Activated CD8-positive, alpha-beta T cell treated with anti-CD3 and anti-CD28 coated beads for 36 hours (primary cell): ENCODE data around the gene KDM1A. TPM values are rescaled to one million over a fixed set of nuclear protein-coding genes. Genes with fewer than 3 reads are reported as not detected.

ENCODE experiments used
- ATAC-seq: fragments of 200-7000 bp; cut with Tn5 transposase; one replicate; pipeline ENCODE4 v1.10.0; 2021; ENCODE audit warnings: mild to moderate bottlenecking, moderate library complexity
- CTCF ChIA-PET: fragments of 350-600 bp; sonication (Branson Sonifier 250); formaldehyde crosslinking; loops from one replicate; lab custom pipeline; 2021; ENCODE audit warnings: antibody characterized with exemption; lab: Charles Lee
- POLR2A ChIA-PET: fragments of 350-600 bp; sonication (Branson Sonifier 250); formaldehyde crosslinking; loops from one replicate; lab custom pipeline; 2021; ENCODE audit warnings: antibody characterized with exemption; lab: Charles Lee
- DNase-seq: peaks from one replicate; pipeline ENCODE4 v3.0.0-alpha.2; 2020
- H3K27ac Mint-ChIP-seq: one replicate; pipeline ENCODE4 v1.8.0; 2021; ENCODE audit warnings: mild to moderate bottlenecking, mixed read lengths
- H3K27me3 Mint-ChIP-seq: one replicate; pipeline ENCODE4 v1.8.0; 2021; ENCODE audit warnings: mixed read lengths
- H3K36me3 Mint-ChIP-seq: one replicate; pipeline ENCODE4 v1.8.0; 2021; ENCODE audit warnings: low read depth, mixed read lengths
- H3K4me1 Mint-ChIP-seq: one replicate; pipeline ENCODE4 v1.8.0; 2021; ENCODE audit warnings: low read depth, mixed read lengths
- H3K4me3 Mint-ChIP-seq: one replicate; pipeline ENCODE4 v1.8.0; 2021; ENCODE audit warnings: mild to moderate bottlenecking, moderate library complexity, mixed read lengths
- H3K9me3 Mint-ChIP-seq: one replicate; pipeline ENCODE4 v1.8.0; 2021; ENCODE audit warnings: mixed read lengths
- CTCF ChIP-seq: fragments of 200-600 bp; IDR thresholded peaks from one replicate; pipeline ENCODE4 v1.8.0; 2022; ENCODE audit warnings: antibody characterized with exemption, mild to moderate bottlenecking
- intact Hi-C: fragments of 100-400 bp; cut with micrococcal nuclease; formaldehyde crosslinking; loops from one replicate; pipeline ENCODE4 v1.10.0; 2022
- total RNA-seq, 2 experiments: library from RNA; stranded (reverse); gene quantifications; one replicate each; pipeline ENCODE4 v1.2.3, GENCODE V29; 2021

KDM1A gene
- total RNA-seq, 2 experiments from 2014 or later, result 75.2 to 77.7 TPM

- peak overlapping the region; percentile 13 for H3K27ac Mint-ChIP-seq
- H3K9me3 Mint-ChIP-seq, result no peaks in the 10 kb centered on the region
- DNase-seq, result no peak
- ChIA-PET CTCF (interaction anchor here (0.9 to 3.5 kb wide), 2 partner anchors 18 to 103 kb away, joined by 3 to 27 read pairs; no protein-coding TSS in a partner anchor), POLR2A (no interaction called here)
- H3K4me3 Mint-ChIP-seq, result no peak overlapping the region
- ATAC-seq, result peak; percentile 39
- intact Hi-C loops, result no loop called here
- TF ChIP-seq CTCF, result peak; percentile 18
- H3K27me3 Mint-ChIP-seq, result no peaks in the 10 kb centered on the region
- peaks cover 32% of the 10 kb centered on the region for H3K36me3 Mint-ChIP-seq
- no peaks in the 10 kb centered on the region for H3K4me1 Mint-ChIP-seq
Measured at GRCh38 chr1:23081376-23081775, 62.1 kb downstream of the KDM1A start.

DNA sequence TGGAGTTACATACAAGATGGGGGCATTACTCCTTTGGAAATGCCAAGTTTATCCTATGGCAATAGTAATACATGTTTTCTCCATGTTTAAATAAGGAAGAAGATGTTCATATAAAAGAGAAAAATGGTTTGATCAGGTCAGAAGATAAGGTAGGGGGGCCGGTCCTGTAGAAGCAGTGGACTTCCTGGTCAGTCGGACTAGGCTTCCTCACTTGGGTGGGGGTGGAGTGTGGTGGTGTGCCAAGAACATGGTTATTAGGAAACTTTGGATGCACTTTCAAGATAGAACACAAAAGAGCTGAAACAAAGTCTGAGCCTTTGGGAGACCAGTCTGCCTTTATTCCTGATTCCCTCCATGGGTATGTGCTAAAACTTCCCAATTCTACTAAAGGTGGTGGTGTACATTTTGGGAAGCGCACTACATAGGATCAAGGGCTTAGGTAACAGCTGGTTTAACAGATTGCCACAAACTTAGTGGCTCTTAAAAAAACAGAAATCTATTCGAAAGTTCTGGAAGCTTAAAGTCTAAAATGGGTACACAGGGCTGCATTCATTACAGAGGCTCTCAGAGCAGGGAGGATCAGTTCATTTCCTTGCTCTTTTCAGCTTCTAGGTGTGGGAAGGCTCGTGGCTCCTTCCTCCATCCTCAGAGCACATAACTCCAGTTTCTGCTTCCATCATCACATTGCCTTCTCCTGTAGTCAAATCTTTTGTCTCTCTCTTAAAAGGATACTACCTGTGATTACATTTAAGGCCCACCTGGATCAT lies 64.6 kb downstream of the KDM1A start:
- Mint-ChIP-seq H3K27ac (no peak overlapping the region), H3K4me1 (no peaks in the 10 kb centered on the region), H3K4me3 (no peak overlapping the region), H3K27me3 (no peaks in the 10 kb centered on the region), H3K9me3 (no peaks in the 10 kb centered on the region), H3K36me3 (peaks cover 33% of the 10 kb centered on the region)
- ChIA-PET CTCF (no interaction called here), POLR2A (no interaction called here)
- TF ChIP-seq CTCF, result no peak
- intact Hi-C loops, result no loop called here
- DNase-seq (no peak), ATAC-seq (no peak)

GRCh38 chr1:23084880-23085279 lies 65.6 kb downstream of the KDM1A start:
- DNase-seq, result no peak
- no peaks in the 10 kb centered on the region for H3K4me1 Mint-ChIP-seq
- H3K4me3 Mint-ChIP-seq, result no peak overlapping the region
- no peak for TF ChIP-seq CTCF
- ChIA-PET POLR2A (no interaction called here), CTCF (interaction anchor here (0.7 to 2.5 kb wide), 3 partner anchors 14 to 99 kb away, joined by 3 to 17 read pairs (median 7); no protein-coding TSS in a partner anchor)
- H3K9me3 Mint-ChIP-seq, result no peaks in the 10 kb centered on the region
- intact Hi-C loops, result loop anchor here (5.0 kb wide), 1 partner anchor 108 kb away; no protein-coding TSS in a partner anchor
- ATAC-seq, result no peak
- H3K27me3 Mint-ChIP-seq, result no peaks in the 10 kb centered on the region
- H3K36me3 Mint-ChIP-seq, result peaks cover 27% of the 10 kb centered on the region
- H3K27ac Mint-ChIP-seq, result no peak overlapping the region

- Mint-ChIP-seq H3K9me3 (no peaks in the 10 kb centered on the region), H3K4me3 (no peak overlapping the region), H3K4me1 (no peaks in the 10 kb centered on the region), H3K36me3 (peaks cover 23% of the 10 kb centered on the region), H3K27me3 (no peaks in the 10 kb centered on the region), H3K27ac (no peak overlapping the region)
- intact Hi-C loops, result loop anchor here (5.0 kb wide), 1 partner anchor 108 kb away; no protein-coding TSS in a partner anchor
- ATAC-seq, result no peak
- ChIA-PET POLR2A (interaction anchor here (0.8 kb wide), 1 partner anchor 9 kb away, joined by 3 read pairs; no protein-coding TSS in a partner anchor), CTCF (interaction anchor here (0.7 to 2.5 kb wide), 4 partner anchors 13 to 105 kb away, joined by 3 to 17 read pairs (median 5); no protein-coding TSS in a partner anchor)
- TF ChIP-seq CTCF, result no peak
- DNase-seq, result no peak
Measured at GRCh38 chr1:23085696-23086095, 66.4 kb downstream of the KDM1A start.

GRCh38 chr1:23088027-23088426 lies 68.8 kb downstream of the KDM1A start:
- Mint-ChIP-seq H3K9me3 (no peaks in the 10 kb centered on the region), H3K27me3 (no peaks in the 10 kb centered on the region), H3K4me3 (no peak overlapping the region), H3K36me3 (peaks cover 14% of the 10 kb centered on the region), H3K4me1 (no peaks in the 10 kb centered on the region), H3K27ac (peak overlapping the region; percentile 7)
- ATAC-seq, result no peak
- DNase-seq, result no peak
- CTCF ChIA-PET, result interaction anchor here (1.2 to 1.8 kb wide), 3 partner anchors 11 to 96 kb away, joined by 4 to 13 read pairs (median 7); no protein-coding TSS in a partner anchor
- POLR2A ChIA-PET, result interaction anchor here (1.3 to 1.4 kb wide), 2 partner anchors 12 to 19 kb away, joined by 4 read pairs; no protein-coding TSS in a partner anchor
- intact Hi-C loops, result loop anchor here (5.0 kb wide), 1 partner anchor 111 kb away; no protein-coding TSS in a partner anchor
- no peak for TF ChIP-seq CTCF
